KMS-11 (cell line): ENCODE data around the gene LRRK2.

ENCODE experiments used
- H2AFZ ChIP-seq: fragments of 200-600 bp; sonication (generic); 2 replicates; pipeline ENCODE4 v1.6.1; 2016; ENCODE audit warnings: antibody characterized with exemption, mixed run types, low read depth
- H3K27ac ChIP-seq: fragments of 200-600 bp; sonication (generic); 2 replicates; pipeline ENCODE4 v1.6.1; 2016; ENCODE audit warnings: mild to moderate bottlenecking, mixed run types
- H3K27me3 ChIP-seq: fragments of 200-600 bp; sonication (generic); 2 replicates; pipeline ENCODE4 v1.6.1; 2017; ENCODE audit warnings: mild to moderate bottlenecking, low read depth, mixed run types, moderate library complexity; ENCODE audit not compliant: insufficient read depth
- H3K36me3 ChIP-seq: fragments of 200-600 bp; sonication (generic); 2 replicates; pipeline ENCODE4 v1.6.1; 2017; ENCODE audit warnings: mild to moderate bottlenecking, mixed run types; ENCODE audit not compliant: insufficient read depth
- H3K4me1 ChIP-seq: fragments of 200-600 bp; sonication (generic); 2 replicates; pipeline ENCODE4 v1.6.1; 2016; ENCODE audit warnings: mild to moderate bottlenecking, low read depth, mixed run types; ENCODE audit not compliant: poor library complexity, severe bottlenecking
- H3K4me2 ChIP-seq: fragments of 200-600 bp; sonication (generic); 2 replicates; pipeline ENCODE4 v1.7.0; 2016; ENCODE audit warnings: mild to moderate bottlenecking, mixed run types
- H3K4me3 ChIP-seq: fragments of 200-600 bp; sonication (generic); IDR thresholded peaks from 2 replicates; pipeline ENCODE4 v1.6.1; 2017; ENCODE audit warnings: low read depth, low read length, mixed read lengths; ENCODE audit not compliant: insufficient read depth
- H3K79me2 ChIP-seq: fragments of 200-600 bp; sonication (generic); 2 replicates; pipeline ENCODE4 v1.6.1; 2016; ENCODE audit warnings: low read depth, mixed run types; ENCODE audit not compliant: insufficient read depth
- H3K9ac ChIP-seq: fragments of 200-600 bp; sonication (generic); 2 replicates; pipeline ENCODE4 v1.6.1; 2016; ENCODE audit warnings: mild to moderate bottlenecking, mixed run types
- H4K20me1 ChIP-seq: fragments of 200-600 bp; sonication (generic); 2 replicates; pipeline ENCODE4 v1.6.1; 2016; ENCODE audit warnings: mild to moderate bottlenecking, mixed run types; ENCODE audit not compliant: insufficient read depth
- TF ChIP-seq, protein P1 (sequence below): fragments of 200-600 bp; sonication (generic); conservative IDR thresholded peaks from 2 replicates; pipeline ENCODE4 v1.6.1; 2017; ENCODE audit warnings: low read depth, mild to moderate bottlenecking, antibody characterized with exemption, low read length, moderate library complexity, mixed read lengths

LRRK2 gene

DNA sequence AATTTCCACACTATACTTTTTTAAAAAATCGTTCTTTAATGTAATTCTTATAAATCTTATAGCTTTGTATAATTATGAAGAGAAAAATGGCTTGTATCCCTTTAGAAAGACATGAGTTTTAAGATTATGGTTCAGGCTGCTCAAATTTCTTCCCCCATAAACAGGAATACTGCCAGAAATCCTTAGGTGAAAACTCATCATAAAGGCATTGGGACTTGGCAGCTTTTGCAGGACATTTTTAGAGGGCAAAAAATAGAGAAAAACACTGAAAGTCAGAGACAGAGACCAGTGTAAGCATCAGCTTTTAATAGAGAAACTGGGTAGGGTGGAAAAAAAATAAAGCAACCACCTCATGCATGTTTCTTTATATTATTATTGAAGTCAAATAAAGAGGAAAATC lies 29.1 kb downstream of the LRRK2 start:
- Histone ChIP-seq H3K4me2 (no peak overlapping the region), H3K79me2 (no peaks in the 10 kb centered on the region), H3K4me1 (no peaks in the 10 kb centered on the region), H4K20me1 (no peaks in the 10 kb centered on the region), H3K27me3 (no peaks in the 10 kb centered on the region), H2AFZ (no peak overlapping the region), H3K27ac (no peak overlapping the region), H3K4me3 (no peak overlapping the region), H3K36me3 (no peaks in the 10 kb centered on the region), H3K9ac (no peak overlapping the region)
- TF ChIP-seq, protein P1, sequence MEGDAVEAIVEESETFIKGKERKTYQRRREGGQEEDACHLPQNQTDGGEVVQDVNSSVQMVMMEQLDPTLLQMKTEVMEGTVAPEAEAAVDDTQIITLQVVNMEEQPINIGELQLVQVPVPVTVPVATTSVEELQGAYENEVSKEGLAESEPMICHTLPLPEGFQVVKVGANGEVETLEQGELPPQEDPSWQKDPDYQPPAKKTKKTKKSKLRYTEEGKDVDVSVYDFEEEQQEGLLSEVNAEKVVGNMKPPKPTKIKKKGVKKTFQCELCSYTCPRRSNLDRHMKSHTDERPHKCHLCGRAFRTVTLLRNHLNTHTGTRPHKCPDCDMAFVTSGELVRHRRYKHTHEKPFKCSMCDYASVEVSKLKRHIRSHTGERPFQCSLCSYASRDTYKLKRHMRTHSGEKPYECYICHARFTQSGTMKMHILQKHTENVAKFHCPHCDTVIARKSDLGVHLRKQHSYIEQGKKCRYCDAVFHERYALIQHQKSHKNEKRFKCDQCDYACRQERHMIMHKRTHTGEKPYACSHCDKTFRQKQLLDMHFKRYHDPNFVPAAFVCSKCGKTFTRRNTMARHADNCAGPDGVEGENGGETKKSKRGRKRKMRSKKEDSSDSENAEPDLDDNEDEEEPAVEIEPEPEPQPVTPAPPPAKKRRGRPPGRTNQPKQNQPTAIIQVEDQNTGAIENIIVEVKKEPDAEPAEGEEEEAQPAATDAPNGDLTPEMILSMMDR: no peak

GRCh38 chr12:40254455-40255085 lies 29.8 kb downstream of the LRRK2 start:
- Histone ChIP-seq H2AFZ (no peak overlapping the region), H3K27ac (no peak overlapping the region), H3K4me2 (no peak overlapping the region), H3K27me3 (no peaks in the 10 kb centered on the region), H3K79me2 (no peaks in the 10 kb centered on the region), H3K9ac (no peak overlapping the region), H4K20me1 (no peaks in the 10 kb centered on the region), H3K36me3 (no peaks in the 10 kb centered on the region), H3K4me1 (no peaks in the 10 kb centered on the region), H3K4me3 (no peak overlapping the region)
- TF ChIP-seq, protein P1: no peak

GRCh38 chr12:40258371-40258770 lies 33.6 kb downstream of the LRRK2 start:
- Histone ChIP-seq H3K79me2 (no peaks in the 10 kb centered on the region), H4K20me1 (no peaks in the 10 kb centered on the region), H3K27ac (no peak overlapping the region), H3K4me3 (no peak overlapping the region), H3K36me3 (no peaks in the 10 kb centered on the region), H3K4me1 (no peaks in the 10 kb centered on the region), H2AFZ (no peak overlapping the region), H3K9ac (no peak overlapping the region), H3K4me2 (no peak overlapping the region), H3K27me3 (no peaks in the 10 kb centered on the region)
- TF ChIP-seq, protein P1: no peak

DNA sequence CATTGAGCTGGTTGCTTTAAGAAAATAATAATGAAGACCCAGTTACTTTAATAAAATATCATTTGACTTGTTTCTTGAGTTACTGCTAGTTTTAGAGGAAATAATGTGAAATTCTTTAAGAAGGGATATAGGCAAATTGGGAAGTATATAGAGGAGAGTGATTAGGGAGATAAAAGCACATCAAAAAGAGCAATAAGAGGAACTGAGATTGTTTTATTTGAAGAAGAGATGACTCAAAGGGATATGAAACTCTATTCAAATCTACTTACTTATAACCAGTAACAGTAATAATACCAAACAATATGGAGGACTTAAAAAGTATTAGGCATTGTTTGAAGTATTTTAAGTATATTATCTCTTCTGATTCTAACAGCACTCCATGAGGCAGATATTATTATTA lies 37.1 kb downstream of the LRRK2 start:
- Histone ChIP-seq H3K4me3 (no peak overlapping the region), H2AFZ (no peak overlapping the region), H3K27ac (no peak overlapping the region), H3K4me1 (no peaks in the 10 kb centered on the region), H3K9ac (no peak overlapping the region), H3K36me3 (no peaks in the 10 kb centered on the region), H3K4me2 (no peak overlapping the region), H3K27me3 (no peaks in the 10 kb centered on the region), H4K20me1 (no peaks in the 10 kb centered on the region), H3K79me2 (no peaks in the 10 kb centered on the region)
- TF ChIP-seq, protein P1: no peak
